OCI-LY3 (cell line): ENCODE measurements around the gene TSPAN12.

Source experiments
- H2AFZ ChIP-seq: fragments of 200-600, 300-600 bp; shearing (Covaris generic); 2 replicates; pipeline ENCODE4 v1.6.0; 2014; ENCODE audit warnings: antibody characterized with exemption, low read depth, low read length
- H3K27ac ChIP-seq: fragments of 200-600, 300-600 bp; sonication (generic); 2 replicates; pipeline ENCODE4 v1.5.1; 2014; ENCODE audit warnings: mild to moderate bottlenecking, low read length, moderate library complexity, mixed read lengths
- H3K27me3 ChIP-seq: fragments of 200-600, 300-600 bp; sonication (generic); 2 replicates; pipeline ENCODE4 v1.6.1; 2014; ENCODE audit warnings: low read depth, low read length, mixed read lengths
- H3K36me3 ChIP-seq: fragments of 200-600, 300-600 bp; sonication (generic); replicated peaks from 2 replicates; pipeline ENCODE3; 2014; ENCODE audit warnings: low read depth, low read length, mixed read lengths
- H3K4me1 ChIP-seq: fragments of 300-600, 200-600 bp; sonication (generic); 2 replicates; pipeline ENCODE4 v1.6.1; 2014; ENCODE audit warnings: low read length, mixed read lengths
- H3K4me2 ChIP-seq: fragments of 200-600, 300-600 bp; sonication (generic); 2 replicates; pipeline ENCODE4 v1.6.1; 2014; ENCODE audit warnings: low read length, mixed read lengths
- H3K4me3 ChIP-seq: fragments of 300-600, 200-600 bp; sonication (generic); 2 replicates; pipeline ENCODE4 v1.5.1; 2014; ENCODE audit warnings: antibody characterized with exemption, mild to moderate bottlenecking, low read length, moderate library complexity
- H3K79me2 ChIP-seq: fragments of 300-600, 200-600 bp; shearing (Covaris generic); 2 replicates; pipeline ENCODE4 v1.6.1; 2014; ENCODE audit warnings: mild to moderate bottlenecking, low read length, mixed read lengths
- H3K9ac ChIP-seq: fragments of 300-600, 200-600 bp; shearing (Covaris generic); 2 replicates; pipeline ENCODE4 v1.6.0; 2014; ENCODE audit warnings: mild to moderate bottlenecking, low read length, moderate library complexity
- H3K9me3 ChIP-seq: fragments of 200-600, 300-600 bp; shearing (Covaris generic); 2 replicates; pipeline ENCODE4 v1.6.1; 2014; ENCODE audit warnings: low read length, mixed read lengths; ENCODE audit not compliant: insufficient read depth
- H4K20me1 ChIP-seq: fragments of 200-600, 300-600 bp; sonication (generic); 2 replicates; pipeline ENCODE4 v1.6.1; 2016; ENCODE audit warnings: low read length, mixed read lengths; ENCODE audit not compliant: insufficient read depth
- EZH2phosphoT487 ChIP-seq: fragments of 200-600 bp; shearing (Covaris generic); IDR thresholded peaks from 2 replicates; pipeline ENCODE4 v1.6.1; 2018; ENCODE audit warnings: antibody characterized with exemption, mixed run types, low read depth
- TF ChIP-seq, protein P1 (sequence below): fragments of 200-600, 300-600 bp; sonication (generic); IDR thresholded peaks from 2 replicates; pipeline ENCODE4 v1.5.1; 2014; ENCODE audit warnings: antibody characterized with exemption, low read length, low read depth

TSPAN12 gene

DNA sequence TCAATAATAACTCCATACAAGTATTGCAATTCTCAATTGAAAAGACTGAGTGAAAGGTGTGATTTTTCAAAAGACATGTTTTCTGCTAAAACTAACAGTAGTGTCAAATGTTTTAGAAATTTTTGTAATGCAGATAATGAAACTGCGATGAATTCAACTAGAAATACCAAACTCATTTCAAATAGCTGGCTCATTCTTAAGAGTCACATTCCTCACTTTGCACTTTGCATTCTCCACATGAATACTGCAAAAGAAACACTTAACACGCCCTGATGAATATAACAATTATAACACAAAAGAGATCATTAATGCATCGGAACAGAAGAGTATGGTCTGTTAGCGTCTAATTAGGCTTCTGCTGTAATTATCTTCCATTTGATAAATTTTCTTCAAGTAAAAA, 15.5 kb upstream of the TSPAN12 start:
- H3K27me3 ChIP-seq: peaks cover 6% of the 10 kb centered on the region; the same call in 1 of the 2 replicates
- no peak overlapping the region for H3K4me2 ChIP-seq
- H3K9ac ChIP-seq: no peak overlapping the region
- H3K79me2 ChIP-seq: no peaks in the 10 kb centered on the region
- H4K20me1 ChIP-seq: no peaks in the 10 kb centered on the region
- H3K9me3 ChIP-seq: no peaks in the 10 kb centered on the region
- TF ChIP-seq, protein P1, sequence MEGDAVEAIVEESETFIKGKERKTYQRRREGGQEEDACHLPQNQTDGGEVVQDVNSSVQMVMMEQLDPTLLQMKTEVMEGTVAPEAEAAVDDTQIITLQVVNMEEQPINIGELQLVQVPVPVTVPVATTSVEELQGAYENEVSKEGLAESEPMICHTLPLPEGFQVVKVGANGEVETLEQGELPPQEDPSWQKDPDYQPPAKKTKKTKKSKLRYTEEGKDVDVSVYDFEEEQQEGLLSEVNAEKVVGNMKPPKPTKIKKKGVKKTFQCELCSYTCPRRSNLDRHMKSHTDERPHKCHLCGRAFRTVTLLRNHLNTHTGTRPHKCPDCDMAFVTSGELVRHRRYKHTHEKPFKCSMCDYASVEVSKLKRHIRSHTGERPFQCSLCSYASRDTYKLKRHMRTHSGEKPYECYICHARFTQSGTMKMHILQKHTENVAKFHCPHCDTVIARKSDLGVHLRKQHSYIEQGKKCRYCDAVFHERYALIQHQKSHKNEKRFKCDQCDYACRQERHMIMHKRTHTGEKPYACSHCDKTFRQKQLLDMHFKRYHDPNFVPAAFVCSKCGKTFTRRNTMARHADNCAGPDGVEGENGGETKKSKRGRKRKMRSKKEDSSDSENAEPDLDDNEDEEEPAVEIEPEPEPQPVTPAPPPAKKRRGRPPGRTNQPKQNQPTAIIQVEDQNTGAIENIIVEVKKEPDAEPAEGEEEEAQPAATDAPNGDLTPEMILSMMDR: no peak
- TF ChIP-seq EZH2phosphoT487: no peak
- no peak overlapping the region for H3K27ac ChIP-seq
- H2AFZ ChIP-seq: no peak overlapping the region
- H3K4me1 ChIP-seq: peaks cover 12% of the 10 kb centered on the region
- no peaks in the 10 kb centered on the region for H3K36me3 ChIP-seq
- H3K4me3 ChIP-seq: no peak overlapping the region

- TF ChIP-seq, protein P1: no peak
- no peak for TF ChIP-seq EZH2phosphoT487
- H3K27me3 ChIP-seq: no peaks in the 10 kb centered on the region
These were observed 11.8 kb upstream of the TSPAN12 start for GRCh38 chr7:120869700-120870099.

DNA sequence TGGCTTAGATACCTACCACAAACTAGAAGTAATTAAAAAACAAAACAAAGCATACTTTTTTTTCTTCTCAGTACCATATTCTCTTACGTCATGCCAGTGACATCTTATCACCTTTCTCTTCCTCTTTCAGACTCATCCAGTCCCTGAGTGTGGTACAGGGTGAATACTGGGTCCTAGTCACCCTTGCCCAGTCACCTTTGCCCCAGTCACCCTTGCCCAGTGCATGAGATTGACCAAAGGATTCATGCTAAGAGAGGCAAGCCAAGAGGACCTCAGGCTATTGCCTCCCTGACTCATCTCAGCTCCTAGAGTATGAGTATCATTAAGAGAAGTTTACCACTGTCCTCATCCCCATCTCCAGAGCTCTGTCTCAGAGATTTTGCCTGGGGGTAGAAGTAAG, 10.0 kb upstream of the TSPAN12 start:
- Histone ChIP-seq H3K36me3 (no peaks in the 10 kb centered on the region), H3K27ac (no peak overlapping the region), H3K27me3 (no peaks in the 10 kb centered on the region), H2AFZ (no peak overlapping the region), H3K9me3 (no peaks in the 10 kb centered on the region), H4K20me1 (no peaks in the 10 kb centered on the region), H3K4me3 (no peak overlapping the region), H3K4me1 (peaks cover 17% of the 10 kb centered on the region), H3K79me2 (no peaks in the 10 kb centered on the region), H3K4me2 (no peak overlapping the region), H3K9ac (no peak overlapping the region)
- TF ChIP-seq, protein P1: no peak
- no peak for TF ChIP-seq EZH2phosphoT487

More at GRCh38 chr7:120869700-120870099, 11.8 kb upstream of the TSPAN12 start:
- H3K9ac ChIP-seq: no peak overlapping the region
- no peak overlapping the region for H3K27ac ChIP-seq
- H3K79me2 ChIP-seq: no peaks in the 10 kb centered on the region
- H3K9me3 ChIP-seq: no peaks in the 10 kb centered on the region
- no peak overlapping the region for H2AFZ ChIP-seq
- H3K4me2 ChIP-seq: no peak overlapping the region
- no peaks in the 10 kb centered on the region for H4K20me1 ChIP-seq
- H3K4me3 ChIP-seq: no peak overlapping the region
- H3K36me3 ChIP-seq: no peaks in the 10 kb centered on the region
- peaks cover 17% of the 10 kb centered on the region for H3K4me1 ChIP-seq

DNA sequence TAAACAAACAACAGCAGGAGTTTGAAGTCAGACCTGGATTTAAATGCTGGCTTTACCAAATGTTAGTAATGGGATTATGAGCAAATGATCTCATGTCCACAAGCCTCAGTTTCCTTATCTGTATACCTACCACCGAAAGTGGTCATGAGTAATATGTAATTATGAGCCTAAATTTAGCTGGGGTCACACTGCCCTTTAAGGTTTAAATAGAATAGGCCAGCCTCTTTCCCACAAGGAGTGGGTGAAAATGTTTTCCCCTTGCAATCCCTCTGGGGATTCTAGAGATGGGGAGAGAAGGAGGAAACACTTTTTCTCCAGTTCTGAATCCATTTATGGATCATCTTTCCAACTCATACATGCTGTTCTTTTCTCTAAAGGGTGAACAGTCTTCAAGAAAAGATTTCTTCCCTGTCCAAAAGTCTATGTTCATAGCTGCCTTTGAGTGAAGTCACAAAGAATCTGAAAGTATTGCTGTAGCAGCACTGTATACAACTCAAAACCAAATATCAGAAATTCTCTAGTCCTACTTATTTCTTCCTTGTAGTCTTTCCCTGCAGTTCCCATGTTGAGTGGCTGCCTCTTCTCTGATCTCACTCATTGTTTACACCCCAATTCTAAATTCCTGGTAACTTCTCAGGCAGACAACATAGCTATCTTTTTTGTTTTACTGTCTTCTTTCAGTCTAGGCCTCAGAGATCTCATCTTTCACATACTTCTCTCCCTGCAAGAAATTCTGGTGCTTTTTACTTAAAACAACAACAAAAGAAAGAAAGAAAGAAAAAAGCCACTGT, 7.4 kb upstream of the TSPAN12 start:
- H3K4me2 ChIP-seq: no peak overlapping the region
- H3K36me3 ChIP-seq: no peaks in the 10 kb centered on the region
- no peak overlapping the region for H3K27ac ChIP-seq
- no peaks in the 10 kb centered on the region for H3K79me2 ChIP-seq
- no peak overlapping the region for H3K9ac ChIP-seq
- no peaks in the 10 kb centered on the region for H3K9me3 ChIP-seq
- no peaks in the 10 kb centered on the region for H3K27me3 ChIP-seq
- H2AFZ ChIP-seq: no peak overlapping the region
- H3K4me1 ChIP-seq: peaks cover 17% of the 10 kb centered on the region
- TF ChIP-seq, protein P1: no peak
- no peak for TF ChIP-seq EZH2phosphoT487
- no peak overlapping the region for H3K4me3 ChIP-seq
- H4K20me1 ChIP-seq: no peaks in the 10 kb centered on the region
